Measurements from ENCODE around the gene ZFP3.

DNA sequence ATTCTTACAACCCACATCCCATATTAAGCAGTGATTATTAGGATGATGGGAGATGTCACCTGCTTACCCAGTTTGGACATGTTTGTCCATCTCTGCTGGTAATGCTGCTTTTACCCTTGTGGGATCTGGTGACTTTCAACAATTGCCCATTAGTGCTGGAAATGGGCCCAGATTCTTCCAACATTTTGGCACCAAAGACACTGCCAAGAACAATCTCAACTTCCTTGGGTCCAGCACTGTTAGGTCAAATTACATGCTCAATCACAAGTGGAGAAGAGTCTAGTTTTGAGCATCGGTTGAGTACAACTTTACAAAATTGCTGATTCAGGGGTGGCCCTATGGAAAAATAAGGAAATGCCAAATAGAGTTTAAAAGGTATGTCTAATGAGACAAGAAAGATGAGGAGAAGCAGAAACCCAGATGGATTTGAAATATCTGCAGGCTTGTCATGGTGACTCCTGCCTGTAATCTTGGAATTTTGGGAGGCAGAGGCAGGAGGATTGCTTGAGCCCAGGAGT, 13.0 kb upstream of the ZFP3 start:
- no peak for TF ChIP-seq POLR2A (IDR thresholded peaks at IDR 0.05)
- TF ChIP-seq CTCF (IDR thresholded peaks at IDR 0.05) = no peak
